ENCODE measurements around the gene ATP8B4.

Gene ATP8B4

DNA sequence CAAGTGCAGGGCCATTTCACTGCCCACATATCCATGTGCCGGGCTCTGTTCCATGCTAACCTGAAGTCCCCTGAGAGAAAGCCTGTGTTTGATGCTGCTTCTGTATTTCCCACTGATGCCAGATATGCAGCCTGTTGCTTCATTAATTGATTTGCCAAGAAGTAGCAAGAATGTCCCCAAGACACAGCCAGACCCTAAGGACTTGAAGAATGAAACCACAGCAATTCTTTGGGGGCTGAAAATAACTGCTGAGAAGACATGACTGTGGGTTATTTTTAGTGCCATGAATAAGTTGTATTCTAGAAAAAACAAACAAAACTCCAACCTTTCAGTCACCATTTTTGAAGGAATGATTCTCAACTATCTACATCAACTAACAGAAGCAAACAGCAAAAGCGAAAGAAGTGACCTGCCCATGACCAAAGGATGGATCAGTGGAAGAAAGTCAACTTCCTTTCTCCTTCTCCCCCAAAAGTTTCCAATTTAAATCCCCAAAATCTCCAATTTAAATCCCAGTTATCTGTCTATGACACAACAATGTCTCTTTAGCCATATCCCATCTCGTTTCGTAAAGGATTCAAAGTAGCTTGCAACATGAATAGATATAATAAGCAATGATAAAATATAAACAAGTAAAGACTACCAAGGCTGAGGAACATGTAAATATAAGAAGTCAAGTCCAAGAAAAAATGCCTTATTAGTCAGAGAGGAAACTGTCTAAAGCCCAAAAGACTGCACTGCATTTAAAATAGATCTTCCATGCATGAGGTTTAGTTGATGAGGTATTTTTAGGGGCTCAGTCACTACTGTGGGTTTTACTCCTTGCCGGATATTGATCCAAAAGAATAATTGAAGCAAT lies 271.4 kb downstream of the ATP8B4 start:
- no peak for DNase-seq

DNA sequence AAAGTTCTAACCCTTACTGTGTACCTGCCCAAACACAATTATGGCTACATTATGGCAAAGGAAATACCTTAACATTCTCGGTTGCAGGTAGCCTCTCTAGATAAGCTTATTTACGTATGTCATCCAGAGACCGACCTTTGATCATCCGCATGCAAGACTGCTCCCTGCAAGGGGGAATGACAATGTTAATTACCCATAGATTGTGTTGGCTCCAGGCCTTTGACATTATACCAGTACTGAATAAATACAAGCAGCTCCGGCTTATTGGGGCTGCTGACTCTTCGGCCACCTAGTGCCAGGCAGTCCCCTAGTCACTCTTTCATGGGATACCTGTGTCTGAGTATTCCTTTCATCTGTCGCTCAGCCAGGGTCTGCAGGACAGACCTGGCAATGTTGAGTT lies 274.6 kb downstream of the ATP8B4 start:
- no peak for DNase-seq

DNA sequence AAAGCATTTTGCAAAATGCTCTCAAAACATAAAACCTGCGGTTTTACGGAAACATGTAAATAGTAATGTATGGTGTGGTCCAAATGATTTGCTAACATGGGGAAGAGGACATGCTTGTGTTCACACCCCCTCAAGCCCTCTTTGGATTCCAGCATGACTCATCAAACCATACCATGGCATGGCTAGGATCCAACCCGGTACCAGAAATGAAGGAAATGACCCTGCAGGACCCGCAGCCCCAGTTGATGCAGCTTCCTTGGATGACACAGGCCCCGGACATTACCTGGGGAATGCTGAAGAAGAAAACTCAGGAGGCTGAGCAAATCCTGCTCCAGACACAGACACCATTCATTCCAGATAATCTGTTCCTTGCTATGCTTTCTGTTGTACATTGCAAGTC lies 275.3 kb downstream of the ATP8B4 start:
- no peak for DNase-seq

DNA sequence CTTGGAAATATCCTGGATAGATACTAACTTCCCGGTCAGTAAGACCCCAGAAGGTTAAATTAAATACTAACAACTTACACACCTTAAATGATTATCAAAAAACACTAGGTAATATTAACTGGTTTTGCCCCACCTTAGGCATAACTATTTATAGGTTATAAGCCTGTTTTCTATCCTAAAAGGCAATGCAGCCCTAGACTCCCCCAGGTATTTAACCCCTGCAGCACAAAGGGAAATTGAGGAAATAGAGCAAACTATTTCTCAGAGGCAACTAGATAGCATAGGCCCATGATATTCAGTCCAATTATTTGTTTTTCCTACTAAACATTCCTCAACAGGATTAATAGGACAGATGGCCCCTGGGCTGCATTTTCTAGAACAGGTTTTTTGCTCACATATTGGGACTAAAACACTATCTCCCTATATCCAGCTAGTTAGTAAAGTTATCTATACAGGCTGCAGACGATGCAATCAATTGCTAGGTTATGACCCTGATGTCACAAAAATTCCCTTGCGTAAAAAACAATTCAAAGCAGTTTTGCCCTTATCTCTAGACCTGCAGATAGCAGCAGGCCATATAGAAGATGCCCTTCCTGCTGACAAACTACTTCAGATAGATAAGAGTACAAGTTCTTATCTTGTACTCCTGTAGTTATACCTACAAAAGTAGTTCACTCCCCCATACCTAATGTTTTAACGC lies 276.9 kb downstream of the ATP8B4 start:
- DNase-seq: no peak

DNA sequence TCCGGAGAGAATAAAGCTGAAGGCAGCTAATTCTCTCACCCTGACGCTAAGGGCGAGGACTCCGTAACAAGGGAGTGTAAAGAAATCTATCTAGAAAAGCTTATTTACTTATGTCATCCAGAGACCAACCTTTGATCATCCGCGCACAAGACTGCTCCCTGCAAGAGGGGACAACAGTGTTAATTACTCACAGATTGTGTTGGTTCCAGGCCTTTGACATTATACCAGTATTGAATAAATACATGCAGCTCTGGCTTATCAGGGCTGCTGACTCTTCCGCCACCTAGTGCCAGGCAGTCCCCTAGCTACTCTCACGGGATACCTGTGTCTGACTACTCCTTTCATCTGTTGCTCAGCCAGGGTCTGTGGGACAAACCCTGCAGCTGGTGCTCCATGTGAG lies 286.5 kb downstream of the ATP8B4 start:
- DNase-seq: peak; percentile 30

DNA sequence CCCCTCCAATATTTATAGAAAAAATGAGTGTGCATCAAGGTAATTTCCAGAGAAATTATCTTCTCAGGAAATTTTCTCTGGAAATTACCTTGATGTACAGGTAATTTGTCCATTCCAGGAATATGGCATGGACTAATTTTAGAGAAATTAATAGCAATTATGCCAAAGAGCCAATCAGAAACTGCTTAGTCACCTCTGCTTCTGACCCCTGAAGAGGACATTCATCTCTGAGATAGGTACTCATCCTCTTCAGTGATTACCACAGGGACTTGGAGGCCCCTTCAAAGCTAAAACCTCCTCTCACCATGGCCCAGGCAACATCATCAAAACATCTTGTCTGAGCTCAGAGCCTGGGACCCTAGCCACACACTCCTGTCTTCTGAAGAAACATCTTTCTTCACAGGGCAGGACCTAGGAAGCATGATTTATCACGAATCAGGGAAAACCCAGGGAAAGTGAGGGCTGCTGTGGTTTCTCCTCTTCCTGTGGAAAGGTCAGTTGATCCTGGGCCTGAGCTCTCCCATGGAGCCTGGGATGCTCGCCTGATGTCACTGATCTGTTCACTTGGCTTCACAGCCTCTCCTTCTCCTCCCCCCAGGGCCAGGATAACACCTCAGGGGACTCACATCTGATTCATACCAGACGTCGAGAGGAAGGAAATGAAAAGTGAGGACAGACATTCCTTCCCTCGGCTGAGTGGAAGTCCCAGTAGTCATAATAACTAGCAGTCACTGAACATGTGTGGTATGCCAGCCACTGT lies 287.6 kb downstream of the ATP8B4 start:
- no peak for DNase-seq

DNA sequence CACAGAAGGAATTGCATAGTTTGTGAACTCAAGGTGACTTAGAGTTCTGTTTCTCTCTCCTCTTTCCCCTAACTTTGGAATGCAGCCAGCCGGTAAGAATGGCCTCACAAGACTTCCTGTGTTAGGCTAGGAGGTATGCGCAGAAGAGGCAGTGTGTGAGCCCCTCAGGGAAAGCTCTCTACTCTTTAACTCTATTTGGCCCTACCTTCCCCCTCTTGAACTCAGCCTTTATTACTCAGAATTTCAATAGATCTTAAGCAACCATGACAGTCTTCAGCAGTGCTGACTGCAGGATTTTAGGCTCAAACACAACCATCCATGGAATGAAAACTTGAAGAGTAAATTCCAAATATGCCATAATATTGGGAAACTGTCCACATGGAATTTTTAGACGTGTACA lies 288.6 kb downstream of the ATP8B4 start:
- no peak for DNase-seq

DNA sequence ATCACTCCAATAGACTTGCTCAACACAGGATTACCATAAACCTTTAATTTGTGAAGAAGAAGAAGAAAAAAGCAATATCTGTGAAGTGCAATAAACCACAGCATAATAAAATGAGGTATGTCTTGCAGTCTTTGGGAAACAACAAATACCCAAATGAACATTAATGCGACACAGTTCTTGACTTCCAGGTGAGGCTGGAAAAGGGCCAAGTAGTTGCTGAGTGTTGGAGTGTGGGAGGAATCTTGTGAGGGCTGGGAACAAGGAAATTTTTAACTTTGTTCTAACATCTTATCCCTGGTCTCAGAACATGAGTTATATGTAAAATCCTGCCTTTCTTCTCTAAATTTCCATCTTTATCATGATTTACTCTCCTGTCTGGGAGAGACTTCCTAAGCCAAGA lies 291.7 kb downstream of the ATP8B4 start:
- DNase-seq: no peak

DNA sequence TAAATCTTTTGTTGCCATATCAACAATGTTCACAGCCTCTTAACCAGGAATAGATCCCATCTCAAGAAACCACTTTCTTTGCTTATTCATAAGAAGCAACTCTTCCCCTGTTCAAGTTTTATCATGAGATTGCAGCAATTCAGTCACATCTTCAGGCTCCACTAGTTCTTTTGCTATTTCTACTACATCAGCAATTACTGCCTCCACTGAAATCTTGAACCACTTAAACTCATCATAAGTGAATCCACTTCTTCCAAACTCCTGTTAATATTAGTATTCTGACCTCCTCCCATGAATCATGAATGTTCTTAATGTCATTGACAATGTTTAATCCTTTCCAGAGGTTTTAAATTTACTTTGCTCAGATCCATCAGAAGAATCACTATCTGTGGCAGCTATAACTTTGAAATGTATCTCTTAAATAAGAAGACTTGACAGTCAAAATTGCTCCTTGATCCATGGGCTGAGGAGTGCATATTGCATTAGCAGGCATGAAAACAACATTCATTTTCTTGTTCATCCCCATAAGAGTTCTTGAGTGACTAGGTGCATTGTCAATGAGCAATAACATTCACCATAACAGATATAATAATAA lies 292.3 kb downstream of the ATP8B4 start:
- DNase-seq: no peak

DNA sequence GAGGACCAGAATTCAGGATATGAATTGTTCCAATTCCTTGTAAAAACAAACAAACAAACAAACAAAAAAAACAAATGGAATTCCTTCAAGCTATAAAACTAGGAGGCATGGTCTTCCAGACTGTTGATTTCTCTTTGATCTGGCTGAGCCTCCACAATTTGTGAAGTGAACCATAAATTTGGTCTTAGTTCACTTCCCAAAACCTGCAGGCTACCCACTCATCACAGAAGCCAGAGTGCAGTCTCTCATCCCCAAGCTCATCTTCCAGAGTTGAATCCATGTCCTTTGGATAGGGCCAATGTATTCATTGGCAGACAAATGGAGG lies 294.3 kb downstream of the ATP8B4 start:
- DNase-seq: no peak

DNA sequence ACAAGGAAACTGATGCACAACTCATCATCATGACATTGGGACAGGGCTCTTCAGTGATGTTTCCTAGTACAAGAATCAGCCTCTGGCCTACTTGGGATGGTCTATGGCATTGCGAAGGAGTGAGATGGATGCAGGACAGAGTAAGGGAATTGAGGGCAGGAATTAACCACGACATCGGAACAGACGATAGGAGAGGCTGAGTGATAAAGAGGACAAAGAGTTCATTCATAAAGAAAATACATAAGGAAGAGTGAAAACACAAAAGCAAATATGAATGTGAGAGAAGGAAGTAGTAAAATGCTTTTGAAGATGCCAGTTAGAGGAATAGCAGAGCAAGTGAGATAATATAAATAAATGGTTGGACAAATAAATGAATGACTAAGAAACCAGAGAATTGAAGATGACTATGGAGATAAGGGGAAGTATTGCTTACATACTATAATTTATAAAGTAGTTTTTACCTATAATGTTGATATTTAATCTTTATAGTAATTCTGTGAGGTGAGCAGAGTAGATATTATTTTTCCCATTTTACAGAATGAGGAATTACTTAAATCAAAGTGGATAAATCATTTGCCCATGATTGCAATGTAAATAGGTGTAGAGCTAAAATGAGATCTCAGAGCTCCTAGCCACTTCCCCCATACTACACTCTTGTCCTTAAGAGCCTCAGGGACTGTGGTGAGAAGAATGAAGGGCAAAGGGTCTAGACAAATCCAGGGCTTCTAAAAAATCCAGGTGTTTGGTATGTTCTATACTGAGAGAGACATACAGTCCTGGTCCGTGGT lies 294.9 kb downstream of the ATP8B4 start:
- DNase-seq: no peak

DNA sequence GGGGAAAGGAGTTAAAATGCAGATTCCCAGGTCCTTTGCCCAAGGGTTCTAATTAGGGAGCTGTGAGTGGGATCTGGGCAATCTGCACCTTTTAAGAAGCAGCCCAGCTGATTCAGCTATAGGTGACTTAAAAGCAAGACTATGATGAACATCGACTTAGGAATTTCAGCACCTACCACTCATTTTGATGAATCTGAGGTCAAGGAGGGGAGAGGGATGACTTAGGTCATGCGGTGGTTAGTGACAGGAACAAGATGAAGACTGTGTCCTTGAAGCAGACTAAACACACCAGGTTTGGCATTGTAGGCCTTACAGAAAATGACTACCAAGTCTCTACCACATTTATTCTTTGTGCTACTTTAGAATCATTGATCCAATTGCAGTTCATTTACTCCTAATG lies 301.9 kb downstream of the ATP8B4 start:
- DNase-seq: no peak

DNA sequence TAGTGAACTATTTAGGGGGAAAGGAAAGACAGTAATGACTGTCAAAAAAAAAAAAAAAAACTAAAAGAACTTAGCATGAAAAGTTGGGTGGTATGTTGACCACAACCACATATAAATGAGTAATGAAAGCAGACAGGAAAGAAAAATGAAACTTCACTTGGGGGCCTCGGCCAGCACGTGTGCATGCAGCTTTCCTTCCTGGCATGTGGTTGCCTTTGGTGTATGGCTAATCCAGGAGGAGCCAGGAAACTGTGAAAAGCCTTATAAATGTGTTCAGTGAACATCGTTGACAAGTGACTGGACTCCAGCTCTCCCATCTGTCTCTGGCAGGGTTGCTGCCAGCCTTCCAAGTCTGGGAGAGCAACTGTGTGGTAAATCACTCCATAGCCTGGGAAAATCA lies 303.1 kb downstream of the ATP8B4 start:
- DNase-seq: no peak

DNA sequence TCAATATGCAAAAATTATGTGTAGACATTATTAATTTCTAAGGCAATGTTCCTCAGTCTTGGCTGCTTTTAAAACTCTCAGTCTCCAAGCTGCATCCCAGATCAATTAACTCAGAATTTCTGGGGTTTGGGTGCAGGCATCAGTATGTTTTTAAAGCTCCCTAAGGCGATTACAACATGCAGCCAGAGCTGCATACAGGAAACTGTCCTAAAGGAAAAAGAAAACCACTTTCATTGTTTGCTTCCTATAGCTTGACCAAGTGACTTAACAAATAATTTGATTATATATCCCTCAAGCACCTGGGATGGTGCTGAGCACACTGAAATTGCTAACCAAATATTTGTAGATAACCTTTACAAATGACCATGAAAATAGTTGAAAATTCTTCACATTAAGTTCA lies 303.5 kb downstream of the ATP8B4 start:
- no peak for DNase-seq

DNA sequence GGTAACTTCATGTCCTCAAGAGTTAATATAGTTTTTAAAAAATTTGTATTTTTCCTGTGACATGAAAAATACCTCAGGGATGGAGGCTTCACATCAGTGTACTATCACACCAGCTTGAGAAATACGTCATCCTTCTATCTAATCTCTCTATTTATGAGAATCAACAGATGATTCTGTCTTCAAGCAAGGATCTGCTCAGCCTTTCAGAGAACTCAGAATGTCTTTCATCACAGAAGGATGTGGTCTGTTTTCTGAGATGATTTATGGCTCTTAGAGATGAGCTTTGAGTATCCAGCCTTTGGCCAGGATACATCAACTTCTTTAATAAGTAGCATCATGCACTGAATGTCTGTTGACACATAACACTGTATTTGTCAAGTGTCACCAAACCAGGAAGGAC lies 304.3 kb downstream of the ATP8B4 start:
- no peak for DNase-seq

DNA sequence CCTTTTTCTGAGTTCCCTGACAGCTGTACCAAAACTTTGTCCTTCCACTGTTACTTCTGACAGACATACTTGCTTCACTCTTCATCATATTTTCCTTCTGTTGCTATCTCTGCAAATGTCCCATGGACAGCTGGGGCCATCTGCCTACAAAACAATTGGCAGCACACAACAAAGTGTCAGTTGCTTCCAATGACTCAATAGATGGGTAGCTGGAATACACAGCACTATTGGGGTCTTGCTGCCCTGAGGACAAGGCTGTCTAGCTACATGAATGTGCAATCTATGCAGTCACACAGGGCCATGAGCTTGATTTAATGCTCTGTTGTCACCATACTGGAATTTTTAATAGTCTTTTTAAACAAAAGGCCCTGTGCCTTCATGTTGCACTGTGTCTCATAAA lies 305.4 kb downstream of the ATP8B4 start:
- no peak for DNase-seq

DNA sequence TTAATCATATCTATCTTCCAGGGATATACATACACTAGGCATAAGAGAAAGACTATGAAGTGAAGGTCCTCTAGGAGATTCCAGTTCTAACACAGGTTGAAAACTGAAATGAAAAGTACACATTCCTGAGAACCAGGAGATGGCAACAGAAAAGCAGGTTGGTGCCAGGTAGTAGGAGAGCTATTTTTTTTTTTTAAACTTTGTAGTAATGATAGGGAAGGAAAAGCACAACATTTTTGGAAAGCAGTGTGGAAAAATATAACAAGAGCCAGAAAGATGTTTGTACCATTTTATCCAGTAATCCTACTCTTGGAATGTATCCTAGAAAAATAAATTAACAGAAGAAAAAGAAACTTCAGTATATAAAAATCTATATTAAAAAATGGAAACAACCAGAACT lies 308.3 kb downstream of the ATP8B4 start:
- no peak for DNase-seq

DNA sequence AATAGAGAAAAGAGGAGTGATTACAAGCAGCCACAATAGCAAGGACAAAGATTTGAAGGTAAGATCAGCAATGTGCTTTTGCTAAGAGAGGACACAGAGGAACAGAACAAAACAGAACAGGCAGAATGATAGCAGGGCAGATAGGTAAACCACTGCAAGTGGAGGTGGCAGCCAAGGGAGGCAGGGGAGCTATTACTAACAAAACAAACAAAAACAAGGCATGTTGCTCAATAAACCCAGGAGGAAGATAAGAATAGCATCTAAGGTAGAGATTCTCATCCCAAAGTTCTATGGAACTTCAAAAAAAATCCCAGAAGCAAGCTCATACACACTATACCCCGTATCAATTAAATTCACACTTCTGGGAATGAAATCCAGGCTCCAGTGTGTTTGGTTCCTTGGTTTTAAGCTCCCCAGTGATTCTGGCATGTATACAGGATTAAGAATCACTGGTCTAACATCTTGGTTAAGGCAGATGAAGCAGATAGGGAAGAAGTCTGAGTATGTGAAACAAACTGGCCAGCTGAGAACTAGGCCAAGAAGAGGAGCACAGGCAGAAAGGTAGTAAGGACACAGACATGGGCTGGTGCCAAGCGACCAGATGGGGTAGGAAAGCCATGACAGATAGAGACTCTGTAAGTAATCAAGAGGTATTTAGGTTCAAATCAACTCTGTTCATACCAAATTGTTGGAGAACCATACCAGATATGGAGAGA lies 309.0 kb downstream of the ATP8B4 start:
- no peak for DNase-seq

DNA sequence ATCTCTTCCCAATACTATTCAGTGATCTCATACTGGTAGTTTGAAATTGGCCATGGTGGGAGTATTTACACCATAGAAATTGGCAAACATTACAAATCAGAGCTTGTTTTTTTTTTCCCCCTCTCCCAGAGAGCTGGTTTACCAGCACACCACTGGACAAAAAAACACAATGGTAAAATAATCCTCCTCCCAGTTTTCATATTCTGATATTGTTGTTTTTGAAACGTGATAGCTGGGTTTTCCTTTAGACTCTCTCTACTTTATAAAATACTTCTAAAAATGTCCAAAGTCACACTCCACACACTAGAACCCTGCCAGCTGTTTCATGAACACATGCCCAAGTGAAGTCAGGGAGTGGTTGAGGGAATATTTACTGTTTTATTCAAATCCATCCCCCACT lies 310.7 kb downstream of the ATP8B4 start:
- DNase-seq: no peak
